ENCODE data around the gene SLC35A2. TPM values are rescaled to one million over a fixed set of nuclear protein-coding genes. Genes with fewer than 3 reads are reported as not detected.

Gene SLC35A2
- polyA plus RNA-seq, 1 donor: 15.0 TPM

- DNase-seq (ENCODE audit: low read depth): no peak
Observed at GRCh38 chrX:48927736-48928382, 16.4 kb upstream of the SLC35A2 start.

- DNase-seq (ENCODE audit: low read depth): no peak
Observed at GRCh38 chrX:48927123-48927522, 15.7 kb upstream of the SLC35A2 start.

GRCh38 chrX:48924270-48924669 lies 12.8 kb upstream of the SLC35A2 start:
- no peak for DNase-seq (ENCODE audit: low read depth)

- DNase-seq (ENCODE audit: low read depth): no peak
Observed at GRCh38 chrX:48923771-48924170, 12.3 kb upstream of the SLC35A2 start.

GRCh38 chrX:48920718-48921104 lies 9.3 kb upstream of the SLC35A2 start:
- DNase-seq (ENCODE audit: low read depth): no peak

GRCh38 chrX:48919947-48920717 lies 8.7 kb upstream of the SLC35A2 start:
- DNase-seq (ENCODE audit: low read depth): no peak

GRCh38 chrX:48919360-48919841 lies 8.0 kb upstream of the SLC35A2 start:
- DNase-seq (ENCODE audit: low read depth): no peak

- peak; percentile 34 for DNase-seq (ENCODE audit: low read depth)
Observed at GRCh38 chrX:48918643-48919340, 7.3 kb upstream of the SLC35A2 start, which contains the start of gene PIM2. Gene PIM2, minus strand, starts transcription at chrX:48919024. Its CDS starts 190 bp downstream, at chrX:48918834.

GRCh38 chrX:48918301-48918642 lies 6.8 kb upstream of the SLC35A2 start:
- DNase-seq (ENCODE audit: low read depth): no peak

- peak; percentile 56 for DNase-seq (ENCODE audit: low read depth)
Observed at GRCh38 chrX:48917139-48918001, 5.9 kb upstream of the SLC35A2 start.

GRCh38 chrX:48914593-48915493 lies 3.4 kb upstream of the SLC35A2 start:
- no peak for DNase-seq (ENCODE audit: low read depth)

GRCh38 chrX:48913605-48914366 lies 2.3 kb upstream of the SLC35A2 start:
- no peak for DNase-seq (ENCODE audit: low read depth)

GRCh38 chrX:48910926-48911411 lies 477 bp downstream of the SLC35A2 start:
- no peak for DNase-seq (ENCODE audit: low read depth)

- no peak for DNase-seq (ENCODE audit: low read depth)
Observed at GRCh38 chrX:48909703-48910294, 1.6 kb downstream of the SLC35A2 start.

- DNase-seq (ENCODE audit: low read depth): no peak
Observed at GRCh38 chrX:48908600-48908999, 2.8 kb downstream of the SLC35A2 start.

- DNase-seq (ENCODE audit: low read depth): no peak
Observed at GRCh38 chrX:48905090-48905790, 6.2 kb downstream of the SLC35A2 start.

GRCh38 chrX:48904626-48905025 lies 6.8 kb downstream of the SLC35A2 start:
- no peak for DNase-seq (ENCODE audit: low read depth)

- DNase-seq (ENCODE audit: low read depth): no peak
Observed at GRCh38 chrX:48904180-48904579, 7.3 kb downstream of the SLC35A2 start.

GRCh38 chrX:48903290-48903689 lies 8.2 kb downstream of the SLC35A2 start:
- no peak for DNase-seq (ENCODE audit: low read depth)
